Activated naive CD8-positive, alpha-beta T cell treated with anti-CD3 and anti-CD28 coated beads, Interleukin-2, amount 50 U/mL, for 24 hours (primary cell): ENCODE results near the gene SRGAP2C.
"Not testable (repeated sequence)": the region's sequence is repeated elsewhere in the genome, so short reads cannot be mapped to it uniquely, and the experiment has no call there.

Source experiments
- ATAC-seq: fragments of 150-1000 bp; cut with Tn5 transposase; one replicate; pipeline ENCODE4 v1.10.0; 2021
- DNase-seq: peaks from one replicate; pipeline ENCODE4 v3.0.0; 2021
- H3K27ac Mint-ChIP-seq: one replicate; pipeline ENCODE4 v1.8.0; 2021; ENCODE audit warnings: mild to moderate bottlenecking, mixed read lengths
- H3K27me3 Mint-ChIP-seq: one replicate; pipeline ENCODE4 v1.8.0; 2021; ENCODE audit warnings: mixed read lengths
- H3K36me3 Mint-ChIP-seq: one replicate; pipeline ENCODE4 v1.8.0; 2021; ENCODE audit warnings: low read depth, mixed read lengths
- H3K4me1 Mint-ChIP-seq: one replicate; pipeline ENCODE4 v1.8.0; 2021; ENCODE audit warnings: mixed read lengths
- H3K4me3 Mint-ChIP-seq: one replicate; pipeline ENCODE4 v1.8.0; 2021; ENCODE audit warnings: mild to moderate bottlenecking, moderate library complexity, mixed read lengths
- H3K9me3 Mint-ChIP-seq: one replicate; pipeline ENCODE4 v1.8.0; 2021; ENCODE audit warnings: mixed read lengths

The SRGAP2C gene

GRCh38 chr1:121271143-121271715, 86.5 kb downstream of the SRGAP2C start:
- H3K4me3 Mint-ChIP-seq, H3K4me1 Mint-ChIP-seq, H3K36me3 Mint-ChIP-seq, DNase-seq, H3K27me3 Mint-ChIP-seq, H3K9me3 Mint-ChIP-seq, H3K27ac Mint-ChIP-seq: not testable (repeated sequence)
- ATAC-seq: peak; percentile 62

- not testable (repeated sequence) for H3K36me3 Mint-ChIP-seq, DNase-seq, ATAC-seq, H3K9me3 Mint-ChIP-seq, H3K4me1 Mint-ChIP-seq, H3K27me3 Mint-ChIP-seq, H3K4me3 Mint-ChIP-seq, H3K27ac Mint-ChIP-seq
Observed at GRCh38 chr1:121275435-121275834, 90.7 kb downstream of the SRGAP2C start.

GRCh38 chr1:121278202-121278601, 93.4 kb downstream of the SRGAP2C start:
- H3K9me3 Mint-ChIP-seq, ATAC-seq, DNase-seq, H3K27ac Mint-ChIP-seq, H3K27me3 Mint-ChIP-seq, H3K36me3 Mint-ChIP-seq, H3K4me3 Mint-ChIP-seq, H3K4me1 Mint-ChIP-seq: not testable (repeated sequence)

- not testable (repeated sequence) for DNase-seq, H3K4me3 Mint-ChIP-seq, H3K4me1 Mint-ChIP-seq, H3K36me3 Mint-ChIP-seq, H3K27ac Mint-ChIP-seq, H3K27me3 Mint-ChIP-seq, H3K9me3 Mint-ChIP-seq, ATAC-seq
Observed at GRCh38 chr1:121278777-121279547, 94.2 kb downstream of the SRGAP2C start.

DNA sequence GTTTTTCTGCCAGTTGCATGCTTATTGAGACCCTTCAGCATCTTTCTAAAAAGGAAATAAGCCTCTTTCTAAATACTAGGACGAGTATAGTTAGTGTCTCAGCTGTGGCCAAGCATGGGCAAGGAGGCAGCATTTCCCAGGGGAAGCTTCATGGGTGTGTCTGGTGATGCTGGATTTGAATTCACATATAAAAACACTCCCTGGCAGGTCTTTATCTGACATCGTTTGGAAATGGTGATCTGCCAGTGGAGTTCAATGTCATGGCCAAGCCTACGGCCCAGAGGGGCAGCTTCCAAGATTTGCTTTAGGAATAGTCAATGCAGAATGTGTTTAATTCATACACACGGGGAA, 94.7 kb downstream of the SRGAP2C start:
- H3K27me3 Mint-ChIP-seq, H3K27ac Mint-ChIP-seq, H3K9me3 Mint-ChIP-seq, H3K4me3 Mint-ChIP-seq, DNase-seq, H3K4me1 Mint-ChIP-seq, H3K36me3 Mint-ChIP-seq, ATAC-seq: not testable (repeated sequence)

DNA sequence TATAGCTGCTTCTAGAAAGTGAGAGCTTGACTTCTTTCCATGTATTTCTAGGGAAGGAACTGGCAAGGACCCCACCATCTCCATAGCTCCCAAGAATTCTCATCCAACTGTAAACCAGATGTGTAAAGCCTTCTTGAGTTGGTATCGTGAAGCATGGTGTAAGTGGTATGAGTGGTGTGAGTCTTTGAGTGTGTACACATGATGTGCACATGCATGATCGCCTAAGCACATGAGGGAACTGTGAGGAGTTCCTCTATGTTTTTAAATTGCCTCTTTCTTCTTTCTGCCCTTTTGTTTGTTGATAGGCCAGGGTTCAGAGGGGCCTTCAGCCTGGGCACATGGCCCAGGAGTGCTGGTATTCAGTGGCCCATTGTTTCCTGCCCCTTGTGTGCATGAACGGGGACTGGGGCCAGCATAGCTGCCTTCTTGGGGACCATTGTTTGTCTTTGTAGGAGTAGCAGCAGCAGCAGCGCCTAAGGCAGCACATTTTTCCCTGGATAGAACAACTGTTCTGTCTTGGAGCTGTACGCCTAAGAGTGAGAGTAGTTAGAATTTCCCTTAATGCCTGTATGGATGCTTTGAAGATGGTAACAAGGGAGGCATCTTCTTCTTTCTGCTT, 96.0 kb downstream of the SRGAP2C start:
- not testable (repeated sequence) for H3K4me1 Mint-ChIP-seq, H3K27ac Mint-ChIP-seq, DNase-seq, H3K36me3 Mint-ChIP-seq, H3K27me3 Mint-ChIP-seq, H3K4me3 Mint-ChIP-seq, H3K9me3 Mint-ChIP-seq, ATAC-seq

DNA sequence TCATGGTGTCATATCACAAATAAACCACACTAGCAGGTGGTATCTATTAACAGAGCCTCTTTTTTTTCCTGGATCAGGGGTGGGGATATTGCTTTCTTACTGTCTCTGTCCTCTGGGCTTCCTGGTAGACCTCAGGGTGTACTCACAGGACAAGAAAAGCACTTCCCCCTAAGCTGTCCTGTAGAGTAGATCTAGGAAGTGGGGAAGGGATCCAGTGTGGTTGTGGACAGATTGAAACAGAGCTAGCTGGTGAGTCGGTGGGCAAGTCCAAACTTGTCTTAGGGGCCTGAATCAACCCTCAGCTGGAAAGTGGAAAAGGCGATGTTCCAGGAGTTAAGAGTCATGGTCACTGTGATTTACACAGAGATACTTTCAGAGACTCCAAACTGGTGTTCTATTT, 96.7 kb downstream of the SRGAP2C start:
- not testable (repeated sequence) for ATAC-seq, H3K4me3 Mint-ChIP-seq, H3K36me3 Mint-ChIP-seq, H3K27ac Mint-ChIP-seq, DNase-seq, H3K4me1 Mint-ChIP-seq, H3K27me3 Mint-ChIP-seq, H3K9me3 Mint-ChIP-seq

DNA sequence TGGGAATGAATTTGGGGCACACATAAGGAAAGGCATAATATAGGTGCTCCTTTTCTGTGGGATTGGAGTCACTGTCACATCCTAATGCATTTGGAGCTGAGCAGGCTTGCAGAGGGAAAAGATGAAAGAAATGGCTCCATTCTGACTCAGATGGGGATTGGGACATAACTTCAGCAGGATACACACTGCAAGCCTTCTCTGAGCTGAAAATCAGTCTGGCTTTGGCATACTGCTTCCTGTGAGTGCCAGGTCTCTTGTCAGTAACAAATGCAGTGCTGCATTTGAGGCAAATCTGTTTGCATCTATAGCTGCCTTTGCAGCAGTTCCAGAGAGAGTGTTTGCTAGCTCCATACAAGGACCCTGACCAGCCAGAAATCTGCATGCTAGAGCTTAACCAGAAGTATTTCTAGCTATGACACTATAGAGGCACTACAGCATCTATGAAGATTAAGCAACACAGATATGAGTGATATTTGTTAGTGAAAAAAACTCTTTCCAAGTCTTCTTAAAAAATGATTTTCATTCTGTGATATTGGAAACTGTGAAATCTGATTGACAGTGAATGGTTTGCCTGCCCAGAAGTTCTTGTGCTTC, 98.9 kb downstream of the SRGAP2C start:
- not testable (repeated sequence) for H3K4me1 Mint-ChIP-seq, H3K27me3 Mint-ChIP-seq

GRCh38 chr1:121292590-121292989, 107.8 kb downstream of the SRGAP2C start:
- DNase-seq, H3K36me3 Mint-ChIP-seq, H3K27ac Mint-ChIP-seq, H3K9me3 Mint-ChIP-seq, H3K4me3 Mint-ChIP-seq, H3K27me3 Mint-ChIP-seq, H3K4me1 Mint-ChIP-seq, ATAC-seq: not testable (repeated sequence)

More for the DNA sequence above, 98.9 kb downstream of the SRGAP2C start:
- not testable (repeated sequence) for DNase-seq, ATAC-seq, H3K27ac Mint-ChIP-seq, H3K36me3 Mint-ChIP-seq, H3K9me3 Mint-ChIP-seq, H3K4me3 Mint-ChIP-seq

DNA sequence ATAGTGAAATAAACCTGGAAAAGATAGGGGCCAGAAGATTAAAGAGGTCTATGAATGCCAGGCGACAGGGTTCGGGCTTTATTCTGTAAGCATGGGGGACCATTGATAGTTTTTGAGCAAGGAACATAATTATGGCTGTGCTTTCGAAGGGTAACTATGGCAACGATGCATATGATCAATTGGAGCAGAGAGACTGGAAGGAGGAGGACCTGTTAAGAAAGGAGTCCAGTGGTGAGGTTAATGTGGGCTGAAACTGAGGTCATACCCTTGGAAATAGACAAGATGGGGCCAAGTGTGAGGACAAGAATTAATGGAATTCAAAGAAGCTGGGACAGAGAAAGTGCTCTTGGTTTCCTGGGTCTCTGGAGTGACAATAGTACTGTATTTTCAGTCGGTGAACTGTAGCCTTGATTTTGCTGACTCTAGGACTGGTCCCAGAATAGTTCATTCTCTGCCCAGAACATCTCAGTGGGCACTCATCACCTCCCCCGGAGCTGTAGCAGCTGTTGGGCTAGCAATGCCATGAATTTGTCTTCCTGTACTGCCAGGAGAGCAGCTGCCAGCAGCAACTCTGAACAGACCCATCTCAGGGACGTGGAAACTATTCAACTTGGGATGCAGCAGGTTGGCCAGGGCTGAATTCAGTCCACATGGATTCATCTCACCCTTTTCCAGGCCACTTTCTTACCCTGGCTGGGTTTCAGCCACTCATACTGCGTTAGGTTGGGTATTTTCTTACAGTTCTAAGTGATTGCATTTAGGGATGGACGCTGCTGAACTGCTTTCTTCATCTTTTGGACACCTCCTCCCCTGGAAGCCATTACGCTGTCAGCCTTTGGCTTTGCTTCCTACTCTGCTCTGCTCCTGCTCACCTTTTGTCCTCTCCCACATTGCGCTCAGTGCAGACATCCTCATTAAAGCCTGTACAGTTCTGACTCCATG, 108.8 kb downstream of the SRGAP2C start:
- DNase-seq, H3K9me3 Mint-ChIP-seq, H3K36me3 Mint-ChIP-seq, H3K27ac Mint-ChIP-seq, H3K4me1 Mint-ChIP-seq, ATAC-seq, H3K4me3 Mint-ChIP-seq, H3K27me3 Mint-ChIP-seq: not testable (repeated sequence)

DNA sequence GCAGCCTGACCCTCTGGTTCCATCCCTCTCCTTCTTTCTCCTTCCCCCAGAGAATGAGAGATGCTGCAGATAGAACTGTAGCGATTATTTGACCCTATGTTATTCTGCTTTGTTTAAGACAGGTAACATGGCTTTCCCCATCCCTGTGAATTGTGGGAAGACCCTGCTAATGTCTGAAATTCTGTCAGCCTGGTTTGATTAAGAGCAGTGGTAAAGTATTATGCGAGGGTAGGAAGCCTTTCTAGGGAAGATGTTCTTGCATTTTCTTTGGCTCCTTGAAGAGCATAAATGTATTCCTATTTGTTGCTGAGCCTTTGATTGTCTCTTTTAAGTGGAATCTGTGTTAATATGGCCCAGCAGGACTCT, 109.4 kb downstream of the SRGAP2C start:
- H3K4me1 Mint-ChIP-seq, H3K36me3 Mint-ChIP-seq, DNase-seq, H3K9me3 Mint-ChIP-seq, ATAC-seq, H3K4me3 Mint-ChIP-seq, H3K27ac Mint-ChIP-seq, H3K27me3 Mint-ChIP-seq: not testable (repeated sequence)

GRCh38 chr1:121296563-121296962, 111.8 kb downstream of the SRGAP2C start:
- ATAC-seq, H3K4me3 Mint-ChIP-seq, H3K36me3 Mint-ChIP-seq, H3K27me3 Mint-ChIP-seq, H3K9me3 Mint-ChIP-seq, H3K27ac Mint-ChIP-seq, DNase-seq, H3K4me1 Mint-ChIP-seq: not testable (repeated sequence)

GRCh38 chr1:121298529-121298928, 113.8 kb downstream of the SRGAP2C start:
- not testable (repeated sequence) for H3K9me3 Mint-ChIP-seq, DNase-seq, ATAC-seq, H3K4me3 Mint-ChIP-seq, H3K27me3 Mint-ChIP-seq, H3K27ac Mint-ChIP-seq, H3K4me1 Mint-ChIP-seq, H3K36me3 Mint-ChIP-seq

DNA sequence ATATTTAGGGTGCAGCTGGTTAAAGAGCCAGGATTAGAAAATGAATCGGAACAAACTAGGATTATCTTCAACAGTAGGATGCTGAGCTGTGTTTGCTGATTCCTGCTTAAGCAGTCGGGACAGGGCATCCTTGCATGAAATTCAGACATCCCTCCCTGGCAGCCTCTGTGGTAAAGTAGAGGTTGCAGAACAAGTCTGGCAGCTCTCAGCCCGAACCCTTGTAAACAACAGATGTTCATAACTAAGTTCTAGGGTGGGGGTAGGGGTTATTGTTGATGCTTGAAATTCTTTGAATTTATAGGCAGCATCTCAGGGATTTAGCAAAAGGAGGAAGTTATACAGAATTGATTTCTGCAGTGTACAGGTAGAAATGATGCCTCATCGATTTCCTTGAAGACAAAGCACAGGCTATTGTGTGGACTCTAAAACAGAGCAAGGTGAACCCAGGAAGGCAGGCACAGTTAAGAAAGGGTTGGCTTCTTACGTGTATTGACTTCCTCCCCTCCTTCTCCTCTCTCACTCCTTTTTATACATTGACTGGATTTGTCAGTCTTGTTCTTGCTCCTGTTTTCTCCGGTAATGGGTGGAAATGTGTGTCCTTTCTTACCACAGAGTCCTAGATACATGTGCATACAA, 114.9 kb downstream of the SRGAP2C start:
- ATAC-seq: not testable (repeated sequence)

More for the DNA sequence above, 114.9 kb downstream of the SRGAP2C start:
- DNase-seq, H3K4me3 Mint-ChIP-seq, H3K9me3 Mint-ChIP-seq, H3K27me3 Mint-ChIP-seq, H3K36me3 Mint-ChIP-seq, H3K27ac Mint-ChIP-seq, H3K4me1 Mint-ChIP-seq: not testable (repeated sequence)
